D721Med (cell line): ENCODE results near the gene PROB1.

Experiments
- DNase-seq: peaks from one replicate; pipeline ENCODE4 v3.0.0; 2011; ENCODE audit warnings: low spot score; ENCODE audit not compliant: insufficient read length
- FAIRE-seq: peaks from 2 replicates; lab custom pipeline; 2011; peaks lifted over from hg19 to GRCh38; lab: Jason Lieb, UNC
- CTCF ChIP-seq: IDR thresholded peaks from 2 replicates; pipeline ENCODE4 v1.5.1; 2012; ENCODE audit warnings: mild to moderate bottlenecking, control low read depth; ENCODE audit not compliant: insufficient read depth; ENCODE audit errors: missing control alignments

Gene PROB1

GRCh38 chr5:139342423-139342723, 52.5 kb downstream of the PROB1 start:
- FAIRE-seq: no peak
- no peak for TF ChIP-seq CTCF
- DNase-seq: no peak

- FAIRE-seq: no peak
- DNase-seq: peak; percentile 80
- peak; percentile 63 for TF ChIP-seq CTCF
These were observed 53.0 kb downstream of the PROB1 start, which contains the start of gene PAIP2 for GRCh38 chr5:139341689-139342422. TSS of gene PAIP2 (plus strand) at chr5:139341854. CDS start at chr5:139363785, 21,931 bp downstream.

GRCh38 chr5:139341187-139341688, 53.7 kb downstream of the PROB1 start:
- DNase-seq (no peak), FAIRE-seq (no peak)
- no peak for TF ChIP-seq CTCF
